AG09309 (cell line): ENCODE measurements around the gene LIN54.

Experiments
- DNase-seq: peaks from one replicate; pipeline ENCODE4 v3.0.0-alpha.2; 2010; ENCODE audit warnings: low read depth
- H3K4me3 ChIP-seq: 2 replicates; pipeline ENCODE4 v1.5.1; 2011; ENCODE audit warnings: mild to moderate bottlenecking, low read depth, low read length, moderate library complexity; ENCODE audit not compliant: control insufficient read depth
- CTCF ChIP-seq: IDR thresholded peaks from 2 replicates; pipeline ENCODE4 v1.5.1; 2011; ENCODE audit warnings: mild to moderate bottlenecking, low read depth, low read length, inconsistent platforms; ENCODE audit not compliant: insufficient read depth, control insufficient read depth; ENCODE audit errors: missing control alignments

Gene LIN54

GRCh38 chr4:82969414-82969813 lies 41.2 kb downstream of the LIN54 start:
- DNase-seq: no peak
- no peak overlapping the region for H3K4me3 ChIP-seq
- no peak for TF ChIP-seq CTCF

GRCh38 chr4:82968972-82969371 lies 41.7 kb downstream of the LIN54 start:
- H3K4me3 ChIP-seq: no peak overlapping the region
- DNase-seq: no peak
- no peak for TF ChIP-seq CTCF

- no peak for TF ChIP-seq CTCF
Observed at GRCh38 chr4:82965763-82966162, 44.9 kb downstream of the LIN54 start.

GRCh38 chr4:82957045-82957444 lies 53.6 kb downstream of the LIN54 start:
- H3K4me3 ChIP-seq: no peak overlapping the region
- TF ChIP-seq CTCF: no peak
- DNase-seq: no peak

More at GRCh38 chr4:82965763-82966162, 44.9 kb downstream of the LIN54 start:
- no peak overlapping the region for H3K4me3 ChIP-seq
- no peak for DNase-seq

GRCh38 chr4:82954212-82954611 lies 56.4 kb downstream of the LIN54 start:
- no peak for TF ChIP-seq CTCF
- DNase-seq: no peak
- no peak overlapping the region for H3K4me3 ChIP-seq

- no peak overlapping the region for H3K4me3 ChIP-seq
- TF ChIP-seq CTCF: no peak
- DNase-seq: no peak
Observed at GRCh38 chr4:82951196-82951595, 59.4 kb downstream of the LIN54 start.

GRCh38 chr4:82948647-82949204 lies 61.9 kb downstream of the LIN54 start:
- no peak overlapping the region for H3K4me3 ChIP-seq
- no peak for DNase-seq
- no peak for TF ChIP-seq CTCF
